ENCODE measurements around the gene NR1I3.

The NR1I3 gene

DNA sequence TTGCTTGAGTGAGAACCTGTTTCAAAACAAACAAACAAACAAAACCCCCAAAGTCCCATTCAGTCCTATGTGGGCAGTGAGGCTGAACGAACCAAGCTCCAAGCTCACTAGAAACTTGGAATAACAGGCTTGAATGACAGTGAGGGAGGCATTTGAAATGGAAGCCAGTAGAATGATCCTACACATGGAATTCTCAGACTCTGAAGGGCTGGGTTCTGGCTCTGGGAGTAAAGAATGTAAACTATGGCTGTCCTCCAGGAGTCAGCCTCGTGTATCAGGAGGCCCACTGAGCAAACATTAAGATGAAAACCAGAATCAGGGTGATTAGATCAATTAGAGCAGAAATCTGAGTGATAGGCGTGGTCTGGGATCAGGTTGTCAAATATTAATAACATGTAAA, 35.4 kb upstream of the NR1I3 start:
- no peak overlapping the region for H3K27ac ChIP-seq
- no peak for DNase-seq
- H3K9me3 ChIP-seq (ENCODE audit: severe bottlenecking), result peaks cover 8% of the 10 kb centered on the region
- H3K4me3 ChIP-seq (ENCODE audit: low read depth, low read length), result no peak overlapping the region
- TF ChIP-seq, protein P1, sequence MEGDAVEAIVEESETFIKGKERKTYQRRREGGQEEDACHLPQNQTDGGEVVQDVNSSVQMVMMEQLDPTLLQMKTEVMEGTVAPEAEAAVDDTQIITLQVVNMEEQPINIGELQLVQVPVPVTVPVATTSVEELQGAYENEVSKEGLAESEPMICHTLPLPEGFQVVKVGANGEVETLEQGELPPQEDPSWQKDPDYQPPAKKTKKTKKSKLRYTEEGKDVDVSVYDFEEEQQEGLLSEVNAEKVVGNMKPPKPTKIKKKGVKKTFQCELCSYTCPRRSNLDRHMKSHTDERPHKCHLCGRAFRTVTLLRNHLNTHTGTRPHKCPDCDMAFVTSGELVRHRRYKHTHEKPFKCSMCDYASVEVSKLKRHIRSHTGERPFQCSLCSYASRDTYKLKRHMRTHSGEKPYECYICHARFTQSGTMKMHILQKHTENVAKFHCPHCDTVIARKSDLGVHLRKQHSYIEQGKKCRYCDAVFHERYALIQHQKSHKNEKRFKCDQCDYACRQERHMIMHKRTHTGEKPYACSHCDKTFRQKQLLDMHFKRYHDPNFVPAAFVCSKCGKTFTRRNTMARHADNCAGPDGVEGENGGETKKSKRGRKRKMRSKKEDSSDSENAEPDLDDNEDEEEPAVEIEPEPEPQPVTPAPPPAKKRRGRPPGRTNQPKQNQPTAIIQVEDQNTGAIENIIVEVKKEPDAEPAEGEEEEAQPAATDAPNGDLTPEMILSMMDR (IDR thresholded peaks at IDR 0.05; ENCODE audit: low read depth, low read length), result no peak
- no peaks in the 10 kb centered on the region for H3K36me3 ChIP-seq
- peaks cover 92% of the 10 kb centered on the region for H3K27me3 ChIP-seq (ENCODE audit: insufficient read depth, low read depth, severe bottlenecking)

DNA sequence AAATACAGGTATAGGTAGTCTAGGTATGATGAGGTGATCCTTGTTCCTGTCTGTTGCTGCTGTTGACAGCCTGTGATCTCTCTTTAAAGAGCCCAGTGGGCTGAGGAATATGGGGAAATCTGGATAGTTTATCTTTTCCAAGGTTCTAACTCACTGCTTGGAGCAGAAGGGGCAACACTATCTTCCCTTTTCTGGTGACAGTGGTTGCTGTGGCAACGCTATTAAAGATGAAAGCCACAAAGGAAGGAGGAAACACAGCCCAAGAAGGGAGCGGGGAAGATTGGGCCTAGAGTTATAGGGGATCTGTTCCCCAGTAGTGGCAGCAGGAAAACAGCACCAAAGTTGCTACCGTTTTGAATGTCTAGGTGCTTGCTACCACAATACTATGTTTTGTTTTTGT, 29.3 kb upstream of the NR1I3 start:
- TF ChIP-seq, protein P1 (IDR thresholded peaks at IDR 0.05; ENCODE audit: low read depth, low read length), result no peak
- peaks cover 7% of the 10 kb centered on the region for H3K9me3 ChIP-seq (ENCODE audit: severe bottlenecking)
- H3K27me3 ChIP-seq (ENCODE audit: insufficient read depth, low read depth, severe bottlenecking), result peaks cover 94% of the 10 kb centered on the region
- no peak overlapping the region for H3K27ac ChIP-seq
- H3K4me3 ChIP-seq (ENCODE audit: low read depth, low read length), result no peak overlapping the region
- no peaks in the 10 kb centered on the region for H3K36me3 ChIP-seq
- DNase-seq, result no peak

DNA sequence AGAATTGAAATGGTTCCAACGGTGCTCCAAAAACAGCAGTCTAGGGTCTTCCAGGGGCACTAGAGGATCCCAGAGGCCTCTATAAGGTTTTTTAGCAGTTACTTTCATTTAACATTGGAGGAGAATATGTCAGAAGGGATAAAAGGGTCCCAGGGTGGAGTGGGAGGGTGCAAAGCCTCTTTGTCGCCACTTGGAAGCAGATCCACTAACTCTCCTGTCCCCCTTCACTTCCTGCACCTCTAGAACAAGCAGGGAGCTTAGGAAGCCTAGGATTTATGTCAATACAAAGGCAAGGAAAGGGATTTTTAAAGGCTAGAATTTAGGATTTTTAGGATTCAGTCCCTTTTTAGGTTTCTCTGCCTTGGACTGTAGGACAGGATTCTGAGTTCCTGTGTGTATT, 28.8 kb upstream of the NR1I3 start:
- no peak overlapping the region for H3K27ac ChIP-seq
- H3K36me3 ChIP-seq, result no peaks in the 10 kb centered on the region
- DNase-seq, result no peak
- TF ChIP-seq, protein P1 (IDR thresholded peaks at IDR 0.05; ENCODE audit: low read depth, low read length), result no peak
- peaks cover 94% of the 10 kb centered on the region for H3K27me3 ChIP-seq (ENCODE audit: insufficient read depth, low read depth, severe bottlenecking)
- no peak overlapping the region for H3K4me3 ChIP-seq (ENCODE audit: low read depth, low read length)
- H3K9me3 ChIP-seq (ENCODE audit: severe bottlenecking), result peaks cover 7% of the 10 kb centered on the region

DNA sequence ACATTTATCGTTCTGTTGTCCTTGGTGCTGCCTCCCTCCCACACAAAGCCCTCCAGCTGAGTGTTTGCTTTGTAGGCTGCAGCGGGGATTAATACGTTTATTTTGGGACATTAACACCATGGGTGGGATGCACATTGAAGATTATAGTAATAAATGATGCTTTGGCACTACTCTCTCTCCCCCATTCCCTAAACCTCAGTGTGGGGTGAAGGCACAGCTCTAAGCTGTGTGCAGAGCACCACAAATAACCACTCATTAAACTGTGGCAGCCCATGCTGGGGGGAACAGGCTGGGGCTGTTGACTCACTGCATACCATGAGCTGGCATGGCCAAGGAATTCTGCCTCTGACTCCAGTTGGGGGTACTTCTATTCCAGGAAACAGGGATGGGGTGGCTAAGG, 28.2 kb upstream of the NR1I3 start:
- peaks cover 7% of the 10 kb centered on the region for H3K9me3 ChIP-seq (ENCODE audit: severe bottlenecking)
- TF ChIP-seq, protein P1 (IDR thresholded peaks at IDR 0.05; ENCODE audit: low read depth, low read length), result no peak
- H3K27ac ChIP-seq, result no peak overlapping the region
- no peak overlapping the region for H3K4me3 ChIP-seq (ENCODE audit: low read depth, low read length)
- no peak for DNase-seq
- H3K36me3 ChIP-seq, result no peaks in the 10 kb centered on the region
- peaks cover 94% of the 10 kb centered on the region for H3K27me3 ChIP-seq (ENCODE audit: insufficient read depth, low read depth, severe bottlenecking)

DNA sequence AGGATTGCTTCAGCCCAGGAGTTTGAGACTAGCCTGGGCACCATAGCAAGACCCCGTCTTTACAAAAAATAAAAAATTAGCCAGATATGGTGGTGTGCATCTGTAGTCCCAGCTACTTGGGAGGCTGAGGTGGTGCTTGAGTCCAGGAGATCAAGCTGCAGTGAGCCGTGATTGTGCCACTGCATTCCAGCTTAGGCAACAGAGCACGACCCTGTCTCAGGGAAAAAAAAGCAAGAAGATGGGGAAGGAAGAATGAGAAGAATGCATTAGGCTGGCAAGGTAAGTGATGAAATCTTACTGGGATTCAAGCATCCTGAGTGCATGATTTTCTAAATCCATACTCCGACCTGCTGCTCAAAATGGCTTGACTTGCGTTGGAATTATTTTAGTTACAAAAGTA, 27.3 kb upstream of the NR1I3 start:
- H3K9me3 ChIP-seq (ENCODE audit: severe bottlenecking), result peaks cover 7% of the 10 kb centered on the region
- H3K4me3 ChIP-seq (ENCODE audit: low read depth, low read length), result no peak overlapping the region
- TF ChIP-seq, protein P1 (IDR thresholded peaks at IDR 0.05; ENCODE audit: low read depth, low read length), result no peak
- DNase-seq, result no peak
- peaks cover 95% of the 10 kb centered on the region for H3K27me3 ChIP-seq (ENCODE audit: insufficient read depth, low read depth, severe bottlenecking)
- H3K27ac ChIP-seq, result no peak overlapping the region
- no peaks in the 10 kb centered on the region for H3K36me3 ChIP-seq

Data from WERI-Rb-1 (cell line).